ENCODE results near the gene OR9A2. TPM values are rescaled to one million over a fixed set of nuclear protein-coding genes. Genes with fewer than 3 reads are reported as not detected.
A peak's percentile ranks its signal among the peaks of the same experiment; 100 is the strongest.

The OR9A2 gene
- polyA plus RNA-seq, 3 donors, result not detected

DNA sequence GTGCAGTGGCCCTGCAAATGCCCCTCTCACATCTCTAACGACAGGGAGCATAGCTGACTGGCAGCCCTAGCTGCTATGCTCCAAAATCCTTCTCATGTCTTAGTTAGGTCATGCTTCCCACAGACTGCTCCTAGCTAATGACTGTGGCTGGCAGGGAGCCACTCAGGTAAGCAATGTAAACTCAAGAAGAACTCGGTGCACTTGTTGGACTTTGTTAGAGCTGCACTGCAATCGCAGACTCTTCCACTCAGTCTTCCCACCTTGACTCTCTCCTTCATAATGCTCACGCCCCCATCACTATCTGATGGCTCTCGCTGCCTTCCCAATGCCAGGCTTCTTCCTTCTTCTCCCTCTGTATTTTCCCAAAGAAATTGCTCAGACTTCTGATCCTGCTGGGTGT is 24.0 kb downstream of the OR9A2 start:
- no peak for DNase-seq
- Mint-ChIP-seq H3K27ac (peak overlapping the region in 1 of 7 donors; percentile 73), H3K4me3 (peak overlapping the region; percentile 81 to 95), H3K27me3 (ENCODE audit: low read depth in 3 of 3) (peaks cover 3 to 5% (median 3%) of the 10 kb centered on the region in 3 donors), H3K4me1 (peaks cover 9% of the 10 kb centered on the region), H3K9me3 (peaks cover 0 to 6% (median 2%) of the 10 kb centered on the region in 7 donors), H3K36me3 (no peaks in the 10 kb centered on the region)
- peak overlapping the region; percentile 65 for H3K4me2 ChIP-seq (replicated peaks; ENCODE audit: extremely low read depth, low read length, poor library complexity, severe bottlenecking)
- peak overlapping the region in 2 of 3 experiments; percentile 62 to 68 for H3K4me3 ChIP-seq (replicated peaks in 1 of 3; ENCODE audit: low read depth in 2 of 3, low read length in 3 of 3)
- intact Hi-C loops (cut with micrococcal nuclease), result loop anchor here (5.0 to 10.0 kb wide), 3 partner anchors 118 to 148 kb away; partner anchors contain the start of genes EPHB6 (in 2 of the 2) and TRPV6 (in 1 of the 2)
- H3K27ac ChIP-seq (ENCODE audit: low read depth in 1 of 2, low read length in 2 of 2), result no peak overlapping the region
- WGBS (ENCODE audit: insufficient coverage), result 92% methylated on average over 4 of the region's 5 CpGs
- H3K9me3 ChIP-seq (replicated peaks in 1 of 2; ENCODE audit: control insufficient read depth in 1 of 2, insufficient read depth in 1 of 2, low read length in 2 of 2), result no peaks in the 10 kb centered on the region
- H3K4me1 ChIP-seq (ENCODE audit: control insufficient read depth in 1 of 2, insufficient read depth in 2 of 2, low read length in 2 of 2), result peaks cover under 1 to 2% of the 10 kb centered on the region in 2 donors
- H3K36me3 ChIP-seq (replicated peaks in 1 of 2; ENCODE audit: control insufficient read depth in 1 of 2, insufficient read depth in 2 of 2, low read length in 2 of 2), result no peaks in the 10 kb centered on the region
- no peaks in the 10 kb centered on the region for H3K27me3 ChIP-seq (ENCODE audit: control insufficient read depth in 2 of 2, insufficient read depth in 2 of 2, low read length in 2 of 2)
- H2AFZ ChIP-seq (ENCODE audit: insufficient read depth, low read depth, low read length, poor library complexity, severe bottlenecking), result peak overlapping the region; percentile 80
- no peak overlapping the region for H3K9ac ChIP-seq (ENCODE audit: insufficient read depth, low read length, poor library complexity, severe bottlenecking)
- no peaks in the 10 kb centered on the region for H4K20me1 ChIP-seq (ENCODE audit: insufficient read depth, low read length)
- H3K79me2 ChIP-seq (ENCODE audit: insufficient read depth, low read length), result no peaks in the 10 kb centered on the region
- no peak for TF ChIP-seq CTCF (IDR thresholded peaks at IDR 0.05)

DNA sequence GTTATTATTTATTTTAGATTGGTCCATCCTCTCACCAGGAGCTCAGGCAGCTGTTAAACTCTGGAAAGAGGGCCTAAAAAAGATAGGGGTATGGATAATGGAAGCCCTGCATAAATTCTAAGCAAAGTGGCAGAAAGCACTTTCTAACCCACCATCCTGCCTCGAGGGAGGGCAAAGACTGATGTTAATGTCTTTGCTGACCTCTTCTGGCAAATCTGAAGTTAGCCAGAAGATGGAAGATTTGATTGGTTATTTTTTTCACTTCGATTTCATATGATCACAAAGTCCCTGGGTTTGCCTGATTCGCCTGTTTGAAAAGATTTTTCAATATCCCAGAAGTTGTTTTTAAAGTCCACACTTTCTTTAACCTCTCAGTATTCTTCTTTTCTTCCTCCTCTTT is 24.8 kb downstream of the OR9A2 start:
- Mint-ChIP-seq H3K4me1 (peaks cover 8% of the 10 kb centered on the region), H3K27me3 (ENCODE audit: low read depth in 3 of 3) (peaks cover 2 to 5% (median 3%) of the 10 kb centered on the region in 3 donors), H3K9me3 (peaks cover 0 to 6% (median 0%) of the 10 kb centered on the region in 7 donors), H3K4me3 (no peak overlapping the region), H3K27ac (no peak overlapping the region), H3K36me3 (no peaks in the 10 kb centered on the region)
- H3K4me1 ChIP-seq (ENCODE audit: control insufficient read depth in 1 of 2, insufficient read depth in 2 of 2, low read length in 2 of 2), result peaks cover 0 to 2% of the 10 kb centered on the region in 2 donors
- no peaks in the 10 kb centered on the region for H3K79me2 ChIP-seq (ENCODE audit: insufficient read depth, low read length)
- no peaks in the 10 kb centered on the region for H3K36me3 ChIP-seq (replicated peaks in 1 of 2; ENCODE audit: control insufficient read depth in 1 of 2, insufficient read depth in 2 of 2, low read length in 2 of 2)
- intact Hi-C loops (cut with micrococcal nuclease), result loop anchor here (5.0 to 10.0 kb wide), 3 partner anchors 117 to 147 kb away; partner anchors contain the start of genes EPHB6 (in 2 of the 2) and TRPV6 (in 1 of the 2)
- H3K9ac ChIP-seq (ENCODE audit: insufficient read depth, low read length, poor library complexity, severe bottlenecking), result no peak overlapping the region
- H3K27ac ChIP-seq (ENCODE audit: low read depth in 1 of 2, low read length in 2 of 2), result no peak overlapping the region
- H4K20me1 ChIP-seq (ENCODE audit: insufficient read depth, low read length), result no peaks in the 10 kb centered on the region
- TF ChIP-seq CTCF (IDR thresholded peaks at IDR 0.05), result no peak
- H3K27me3 ChIP-seq (ENCODE audit: control insufficient read depth in 2 of 2, insufficient read depth in 2 of 2, low read length in 2 of 2), result no peaks in the 10 kb centered on the region
- 50% methylated on average over 1 of the region's 3 CpGs for WGBS (ENCODE audit: insufficient coverage)
- no peak overlapping the region for H3K4me3 ChIP-seq (replicated peaks in 1 of 3; ENCODE audit: low read depth in 2 of 3, low read length in 3 of 3)
- H2AFZ ChIP-seq (ENCODE audit: insufficient read depth, low read depth, low read length, poor library complexity, severe bottlenecking), result no peak overlapping the region
- no peaks in the 10 kb centered on the region for H3K9me3 ChIP-seq (replicated peaks in 1 of 2; ENCODE audit: control insufficient read depth in 1 of 2, insufficient read depth in 1 of 2, low read length in 2 of 2)
- DNase-seq, result peak in 1 of 3 donors; percentile 4
- no peak overlapping the region for H3K4me2 ChIP-seq (replicated peaks; ENCODE audit: extremely low read depth, low read length, poor library complexity, severe bottlenecking)

All from CD14-positive monocyte (primary cell).